ENCODE measurements around the gene ST8SIA6.
A peak's percentile ranks its signal among the peaks of the same experiment; 100 is the strongest.

ST8SIA6 gene

GRCh38 chr10:17472481-17473227, 18.3 kb upstream of the ST8SIA6 start:
- H3K4me3 Mint-ChIP-seq, result no peak overlapping the region
- no peak overlapping the region for H3K27ac Mint-ChIP-seq
- H3K4me1 Mint-ChIP-seq, result peaks cover 7% of the 10 kb centered on the region
- no peaks in the 10 kb centered on the region for H3K9me3 Mint-ChIP-seq
- peaks cover 2% of the 10 kb centered on the region for H3K27me3 Mint-ChIP-seq
- H3K36me3 Mint-ChIP-seq, result peaks cover 2% of the 10 kb centered on the region

- no peaks in the 10 kb centered on the region for H3K9me3 Mint-ChIP-seq
- peaks cover 2% of the 10 kb centered on the region for H3K36me3 Mint-ChIP-seq
- H3K27me3 Mint-ChIP-seq, result peaks cover 2% of the 10 kb centered on the region
- no peak overlapping the region for H3K27ac Mint-ChIP-seq
- H3K4me3 Mint-ChIP-seq, result no peak overlapping the region
- peaks cover 7% of the 10 kb centered on the region for H3K4me1 Mint-ChIP-seq
Measured at GRCh38 chr10:17470246-17470645, 15.9 kb upstream of the ST8SIA6 start.

DNA sequence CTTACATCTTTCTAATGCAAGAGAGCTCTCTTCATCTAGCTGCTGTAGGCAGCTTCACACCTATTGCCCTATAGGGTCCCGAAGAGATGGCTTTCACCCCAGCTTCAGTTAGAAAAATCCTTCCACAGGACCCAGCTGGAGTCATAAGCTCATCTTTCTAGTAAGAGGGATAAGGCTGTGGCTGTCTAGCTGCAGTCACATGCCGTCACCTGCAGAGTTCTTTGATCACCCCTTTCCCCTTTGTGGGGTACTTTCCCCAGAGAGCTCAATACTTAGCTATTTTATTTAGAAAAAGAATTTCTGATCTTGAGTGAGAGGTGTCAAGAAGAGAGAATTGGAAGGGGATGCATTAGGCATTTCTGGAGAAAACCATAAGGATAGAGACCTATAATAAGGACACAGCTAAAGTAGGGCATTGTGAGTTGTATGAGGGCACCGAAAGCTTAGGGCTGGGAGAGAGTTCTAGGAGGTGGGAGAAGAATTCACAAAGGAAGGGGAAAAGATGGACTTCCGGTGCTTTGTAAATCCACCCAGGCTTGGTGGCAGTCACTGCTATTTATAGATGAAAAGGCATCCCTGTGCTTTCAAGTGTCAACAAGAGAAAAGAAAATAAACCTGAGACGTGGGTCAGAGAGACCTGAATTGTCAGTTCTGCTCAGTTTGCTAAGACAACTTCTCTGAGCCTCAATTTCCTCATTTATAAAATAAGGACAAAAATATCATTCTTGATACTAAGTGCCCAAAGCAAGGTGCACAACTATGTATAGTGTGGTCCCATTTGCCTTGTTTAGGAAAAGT, 11.1 kb upstream of the ST8SIA6 start:
- Mint-ChIP-seq H3K9me3 (no peaks in the 10 kb centered on the region), H3K27me3 (peaks cover 15% of the 10 kb centered on the region)

DNA sequence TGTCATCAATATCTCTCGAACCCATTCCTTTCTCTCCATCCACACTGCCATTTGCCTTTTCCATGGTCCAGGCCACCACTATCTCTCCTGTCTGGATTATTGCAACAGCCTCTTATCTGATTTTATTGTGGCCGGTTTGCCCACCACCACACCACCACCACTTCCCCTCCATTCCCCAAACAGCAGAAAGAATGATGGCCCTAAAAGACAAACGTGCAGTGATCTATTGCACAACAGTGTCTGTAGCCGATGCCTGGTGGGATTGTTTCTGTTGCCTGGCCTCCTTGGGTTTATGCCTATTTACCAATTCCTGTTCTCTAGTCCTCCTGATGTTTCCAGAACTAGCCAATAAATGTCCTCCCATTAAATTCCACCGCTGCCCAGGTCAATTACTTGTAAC, 10.2 kb upstream of the ST8SIA6 start:
- Mint-ChIP-seq H3K4me3 (no peak overlapping the region), H3K4me1 (peaks cover 5% of the 10 kb centered on the region), H3K36me3 (no peaks in the 10 kb centered on the region), H3K9me3 (no peaks in the 10 kb centered on the region), H3K27me3 (peaks cover 16% of the 10 kb centered on the region), H3K27ac (no peak overlapping the region)

More for the DNA sequence above, 11.1 kb upstream of the ST8SIA6 start:
- H3K4me1 Mint-ChIP-seq, result peaks cover 5% of the 10 kb centered on the region
- H3K36me3 Mint-ChIP-seq, result peaks cover 2% of the 10 kb centered on the region
- H3K27ac Mint-ChIP-seq, result no peak overlapping the region
- H3K4me3 Mint-ChIP-seq, result no peak overlapping the region

DNA sequence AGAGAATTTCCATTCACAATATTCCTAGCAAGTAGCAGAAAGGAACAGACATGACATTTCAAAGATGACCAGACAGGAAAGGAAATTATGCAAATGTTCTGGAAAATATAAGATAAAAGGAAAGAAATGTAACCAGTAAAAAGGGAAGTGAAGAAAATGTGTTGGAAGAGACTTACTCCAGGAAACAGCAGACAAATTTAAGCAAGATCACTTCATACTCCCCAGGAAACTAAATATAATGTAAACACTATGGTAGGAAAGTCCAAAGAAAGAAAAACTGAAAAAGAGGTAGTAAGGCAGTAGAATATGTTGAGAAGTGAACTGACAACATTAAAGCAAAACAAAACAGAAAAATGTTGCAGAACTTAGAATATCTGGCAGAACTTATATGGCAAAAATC, 6.4 kb upstream of the ST8SIA6 start:
- Mint-ChIP-seq H3K9me3 (no peaks in the 10 kb centered on the region), H3K36me3 (no peaks in the 10 kb centered on the region), H3K4me3 (no peak overlapping the region), H3K27me3 (peaks cover 16% of the 10 kb centered on the region), H3K27ac (peak overlapping the region; percentile 14), H3K4me1 (peaks cover 5% of the 10 kb centered on the region)

DNA sequence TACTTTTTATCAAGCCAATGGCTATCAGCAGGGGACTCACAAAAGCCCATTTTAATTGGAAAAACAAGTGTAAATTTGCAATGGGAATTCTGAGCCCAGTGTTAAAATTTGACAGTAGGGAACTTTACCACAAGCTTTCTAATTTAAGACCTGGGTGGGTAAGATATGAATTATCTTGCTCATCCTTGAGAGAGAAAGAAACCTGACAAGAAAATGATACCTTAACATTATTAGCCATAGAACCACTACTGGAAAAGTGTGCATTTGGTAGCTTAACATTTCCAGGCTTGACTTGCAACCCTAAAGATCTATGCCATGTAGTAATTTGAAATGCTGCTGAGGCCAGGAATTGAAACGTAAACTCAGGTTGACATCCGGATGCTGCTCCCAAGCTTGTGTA, 2.7 kb upstream of the ST8SIA6 start:
- Mint-ChIP-seq H3K36me3 (no peaks in the 10 kb centered on the region), H3K4me3 (no peak overlapping the region), H3K9me3 (no peaks in the 10 kb centered on the region)

GRCh38 chr10:17456032-17456548, 1.7 kb upstream of the ST8SIA6 start:
- no peaks in the 10 kb centered on the region for H3K9me3 Mint-ChIP-seq
- H3K27ac Mint-ChIP-seq, result no peak overlapping the region
- H3K4me1 Mint-ChIP-seq, result peaks cover 23% of the 10 kb centered on the region
- no peak overlapping the region for H3K4me3 Mint-ChIP-seq
- H3K27me3 Mint-ChIP-seq, result peaks cover 8% of the 10 kb centered on the region
- H3K36me3 Mint-ChIP-seq, result no peaks in the 10 kb centered on the region

More for the DNA sequence above, 2.7 kb upstream of the ST8SIA6 start:
- H3K27ac Mint-ChIP-seq, result no peak overlapping the region
- H3K4me1 Mint-ChIP-seq, result peaks cover 21% of the 10 kb centered on the region
- H3K27me3 Mint-ChIP-seq, result peaks cover 8% of the 10 kb centered on the region

DNA sequence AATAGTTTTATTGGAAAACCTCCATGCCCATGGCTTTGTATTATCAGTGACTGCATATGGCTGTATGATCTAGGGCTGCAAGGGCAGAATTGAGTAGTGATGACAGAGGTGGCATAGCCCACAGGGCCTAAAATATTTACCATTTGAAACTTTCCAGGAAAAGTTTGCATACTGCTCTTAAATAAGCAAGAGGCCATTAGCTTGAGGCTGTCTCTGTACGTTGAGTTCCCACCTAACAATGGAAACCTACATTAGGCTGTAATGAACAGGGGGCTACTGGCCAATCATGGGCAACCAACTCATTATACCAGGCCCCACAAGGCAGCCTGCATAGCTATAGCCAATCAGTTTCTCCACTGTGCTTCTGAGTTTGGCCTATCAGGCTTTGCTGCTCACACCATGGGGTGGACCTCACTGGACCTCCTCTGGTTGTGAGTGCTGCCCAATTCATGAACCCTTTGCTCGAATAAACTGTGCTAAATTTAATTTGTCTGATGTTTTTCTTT, 673 bp upstream of the ST8SIA6 start:
- peaks cover 18% of the 10 kb centered on the region for H3K4me1 Mint-ChIP-seq
- H3K27me3 Mint-ChIP-seq, result peaks cover 2% of the 10 kb centered on the region
- H3K27ac Mint-ChIP-seq, result no peak overlapping the region
- peak overlapping the region; percentile 84 for H3K4me3 Mint-ChIP-seq
- H3K9me3 Mint-ChIP-seq, result no peaks in the 10 kb centered on the region
- H3K36me3 Mint-ChIP-seq, result no peaks in the 10 kb centered on the region

GRCh38 chr10:17453373-17454091, 863 bp downstream of the ST8SIA6 start:
- H3K27me3 Mint-ChIP-seq, result peaks cover 2% of the 10 kb centered on the region
- H3K36me3 Mint-ChIP-seq, result peaks cover 5% of the 10 kb centered on the region
- H3K27ac Mint-ChIP-seq, result no peak overlapping the region
- no peaks in the 10 kb centered on the region for H3K9me3 Mint-ChIP-seq
- H3K4me3 Mint-ChIP-seq, result peak overlapping the region; percentile 86
- H3K4me1 Mint-ChIP-seq, result peaks cover 18% of the 10 kb centered on the region

DNA sequence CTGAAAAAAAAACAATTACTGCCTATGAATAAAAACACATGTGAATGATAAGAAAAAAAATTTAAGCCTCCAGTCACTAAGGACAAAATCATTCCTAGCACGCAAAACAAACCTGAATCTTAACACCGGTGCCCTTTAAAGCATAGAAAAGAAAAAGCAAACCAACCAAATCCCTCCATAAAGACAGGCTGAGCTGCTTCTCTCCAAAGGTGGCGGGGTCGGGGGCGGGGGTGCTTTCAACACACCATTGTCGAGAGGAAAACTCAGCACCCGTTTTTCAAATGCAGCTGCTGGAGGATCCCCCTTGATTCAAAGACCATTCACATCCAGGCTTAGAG, 1.4 kb downstream of the ST8SIA6 start:
- H3K27me3 Mint-ChIP-seq, result no peaks in the 10 kb centered on the region
- H3K4me1 Mint-ChIP-seq, result peaks cover 18% of the 10 kb centered on the region
- peaks cover 5% of the 10 kb centered on the region for H3K36me3 Mint-ChIP-seq
- peak overlapping the region; percentile 86 for H3K4me3 Mint-ChIP-seq
- no peak overlapping the region for H3K27ac Mint-ChIP-seq
- no peaks in the 10 kb centered on the region for H3K9me3 Mint-ChIP-seq

DNA sequence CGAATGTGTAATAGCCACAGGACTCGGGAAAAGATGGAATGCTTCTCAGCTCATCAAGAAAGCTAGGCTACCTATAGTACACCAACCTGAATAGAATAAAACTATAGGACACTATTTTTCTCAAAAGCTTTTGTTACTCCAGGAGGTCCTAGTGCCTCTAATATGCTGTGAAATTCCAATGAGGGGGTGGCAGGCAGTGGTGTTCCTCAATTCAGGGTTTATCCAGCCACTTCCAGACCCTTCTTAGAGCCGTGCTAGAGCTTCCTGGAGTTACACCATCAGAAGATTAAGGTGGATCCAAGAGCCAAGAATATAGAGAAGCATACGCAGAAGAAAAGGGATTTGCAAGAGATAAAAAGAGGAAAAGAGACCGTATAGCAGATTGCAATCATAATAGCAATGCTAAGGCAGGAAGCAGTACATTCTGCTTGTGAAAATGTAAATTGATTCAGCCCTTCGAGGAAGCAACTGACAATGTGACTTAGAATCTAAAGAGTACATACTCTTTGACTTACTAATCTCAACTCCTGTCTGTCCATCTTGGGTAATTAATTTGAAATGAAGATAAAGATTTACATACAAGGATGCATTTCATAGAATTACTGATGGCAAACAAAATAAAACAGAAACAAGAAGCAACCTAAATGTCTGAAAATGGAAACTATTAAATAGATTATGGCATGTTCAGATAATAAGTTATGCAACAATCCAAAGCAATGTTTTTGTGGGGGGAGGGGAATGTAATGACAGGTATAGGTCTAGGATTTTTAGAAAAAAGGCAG, 2.1 kb downstream of the ST8SIA6 start:
- peaks cover 7% of the 10 kb centered on the region for H3K36me3 Mint-ChIP-seq
- H3K27me3 Mint-ChIP-seq, result no peaks in the 10 kb centered on the region
- peaks cover 18% of the 10 kb centered on the region for H3K4me1 Mint-ChIP-seq
- no peak overlapping the region for H3K27ac Mint-ChIP-seq
- no peaks in the 10 kb centered on the region for H3K9me3 Mint-ChIP-seq
- H3K4me3 Mint-ChIP-seq, result peak overlapping the region; percentile 64

GRCh38 chr10:17450024-17450423, 4.4 kb downstream of the ST8SIA6 start:
- H3K4me1 Mint-ChIP-seq, result peaks cover 18% of the 10 kb centered on the region
- H3K36me3 Mint-ChIP-seq, result peaks cover 10% of the 10 kb centered on the region
- peaks cover 4% of the 10 kb centered on the region for H3K27me3 Mint-ChIP-seq
- no peak overlapping the region for H3K27ac Mint-ChIP-seq
- H3K9me3 Mint-ChIP-seq, result no peaks in the 10 kb centered on the region
- no peak overlapping the region for H3K4me3 Mint-ChIP-seq

DNA sequence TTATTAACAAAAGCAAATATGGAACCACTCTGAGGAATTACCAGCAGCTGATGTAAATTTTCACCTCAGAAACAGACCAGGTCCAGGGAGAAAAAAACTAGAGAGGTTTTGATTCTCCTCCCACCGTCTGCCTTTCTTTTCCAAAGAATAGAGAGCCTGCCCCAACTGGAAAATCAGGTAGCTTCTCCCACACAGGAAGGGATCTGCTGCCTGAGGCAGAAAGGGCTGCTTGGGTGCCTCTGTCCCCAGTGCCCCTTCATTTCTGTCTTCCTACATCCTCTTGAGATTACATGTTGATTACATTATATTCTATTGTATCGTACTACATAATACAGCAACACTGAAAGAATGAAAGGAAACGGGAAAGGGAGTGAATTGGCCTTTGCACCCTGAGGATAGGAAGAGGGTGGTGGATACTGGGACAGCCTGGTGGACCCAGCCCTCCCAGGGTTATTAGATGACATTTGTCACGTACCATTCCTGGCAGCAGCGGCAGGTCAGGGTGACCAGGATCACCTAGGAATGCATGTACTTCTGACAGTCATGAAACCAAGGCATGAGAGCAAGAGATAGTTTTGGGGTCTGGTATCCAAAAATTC, 8.9 kb downstream of the ST8SIA6 start:
- H3K27me3 Mint-ChIP-seq, result peaks cover 7% of the 10 kb centered on the region
- H3K4me3 Mint-ChIP-seq, result no peak overlapping the region
- peaks cover 12% of the 10 kb centered on the region for H3K36me3 Mint-ChIP-seq
- peaks cover 17% of the 10 kb centered on the region for H3K4me1 Mint-ChIP-seq
- no peaks in the 10 kb centered on the region for H3K9me3 Mint-ChIP-seq
- no peak overlapping the region for H3K27ac Mint-ChIP-seq

DNA sequence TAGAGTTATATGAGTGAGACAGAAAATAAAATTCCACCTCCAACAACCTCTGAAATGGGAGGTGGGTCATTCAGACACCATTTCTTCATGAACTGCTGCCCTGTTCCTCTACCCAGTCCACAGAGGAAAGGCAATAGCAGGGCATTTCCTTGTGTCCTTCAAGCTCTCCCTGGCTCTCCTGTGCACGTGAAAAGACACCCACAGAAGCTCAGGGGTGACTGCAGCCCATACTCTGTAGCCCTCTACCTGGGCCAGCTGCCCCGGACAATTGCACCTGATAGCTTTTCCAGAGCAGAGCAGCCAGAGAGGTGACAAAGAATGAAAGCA, 10.0 kb downstream of the ST8SIA6 start:
- peaks cover 8% of the 10 kb centered on the region for H3K36me3 Mint-ChIP-seq
- H3K27ac Mint-ChIP-seq, result peak overlapping the region; percentile 25
- peaks cover 17% of the 10 kb centered on the region for H3K4me1 Mint-ChIP-seq
- no peaks in the 10 kb centered on the region for H3K9me3 Mint-ChIP-seq
- peak overlapping the region; percentile 38 for H3K4me3 Mint-ChIP-seq
- peaks cover 7% of the 10 kb centered on the region for H3K27me3 Mint-ChIP-seq
